ENCODE measurements around the gene TMEM52.

DNA sequence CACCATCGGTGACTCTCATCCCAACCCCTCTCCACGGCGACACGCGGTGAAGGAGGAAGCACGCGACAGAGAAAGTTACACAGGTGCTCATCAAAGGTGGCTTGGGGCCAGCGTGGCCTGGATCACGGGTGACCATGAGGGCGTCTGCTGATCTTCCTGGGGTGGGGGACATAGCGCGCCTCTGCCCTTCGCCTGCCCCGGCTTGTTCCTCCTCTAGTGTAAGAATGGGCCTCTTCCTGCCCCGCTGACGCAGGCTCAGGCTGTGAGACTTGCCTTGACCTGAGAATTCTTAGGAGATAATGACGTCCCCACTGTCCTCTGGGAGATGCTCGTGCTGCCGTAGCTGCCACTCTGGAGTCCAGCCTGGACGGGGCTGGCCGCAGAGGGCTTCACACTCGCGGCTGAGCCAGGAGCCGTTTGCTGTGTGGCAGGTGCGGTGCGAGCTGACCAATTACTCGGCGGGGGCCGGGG, 39.0 kb upstream of the TMEM52 start:
- TF ChIP-seq, protein P1, sequence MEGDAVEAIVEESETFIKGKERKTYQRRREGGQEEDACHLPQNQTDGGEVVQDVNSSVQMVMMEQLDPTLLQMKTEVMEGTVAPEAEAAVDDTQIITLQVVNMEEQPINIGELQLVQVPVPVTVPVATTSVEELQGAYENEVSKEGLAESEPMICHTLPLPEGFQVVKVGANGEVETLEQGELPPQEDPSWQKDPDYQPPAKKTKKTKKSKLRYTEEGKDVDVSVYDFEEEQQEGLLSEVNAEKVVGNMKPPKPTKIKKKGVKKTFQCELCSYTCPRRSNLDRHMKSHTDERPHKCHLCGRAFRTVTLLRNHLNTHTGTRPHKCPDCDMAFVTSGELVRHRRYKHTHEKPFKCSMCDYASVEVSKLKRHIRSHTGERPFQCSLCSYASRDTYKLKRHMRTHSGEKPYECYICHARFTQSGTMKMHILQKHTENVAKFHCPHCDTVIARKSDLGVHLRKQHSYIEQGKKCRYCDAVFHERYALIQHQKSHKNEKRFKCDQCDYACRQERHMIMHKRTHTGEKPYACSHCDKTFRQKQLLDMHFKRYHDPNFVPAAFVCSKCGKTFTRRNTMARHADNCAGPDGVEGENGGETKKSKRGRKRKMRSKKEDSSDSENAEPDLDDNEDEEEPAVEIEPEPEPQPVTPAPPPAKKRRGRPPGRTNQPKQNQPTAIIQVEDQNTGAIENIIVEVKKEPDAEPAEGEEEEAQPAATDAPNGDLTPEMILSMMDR (IDR thresholded peaks at IDR 0.05): no peak
- no peak for TF ChIP-seq POLR2A (IDR thresholded peaks at IDR 0.05)

All from esophagus squamous epithelium (tissue), 4 donors.